ENCODE results near the gene FSD1. TPM values are rescaled to one million over a fixed set of nuclear protein-coding genes. Genes with fewer than 3 reads are reported as not detected.

The FSD1 gene
- total RNA-seq, 1 experiment from 2014 or later: not detected

DNA sequence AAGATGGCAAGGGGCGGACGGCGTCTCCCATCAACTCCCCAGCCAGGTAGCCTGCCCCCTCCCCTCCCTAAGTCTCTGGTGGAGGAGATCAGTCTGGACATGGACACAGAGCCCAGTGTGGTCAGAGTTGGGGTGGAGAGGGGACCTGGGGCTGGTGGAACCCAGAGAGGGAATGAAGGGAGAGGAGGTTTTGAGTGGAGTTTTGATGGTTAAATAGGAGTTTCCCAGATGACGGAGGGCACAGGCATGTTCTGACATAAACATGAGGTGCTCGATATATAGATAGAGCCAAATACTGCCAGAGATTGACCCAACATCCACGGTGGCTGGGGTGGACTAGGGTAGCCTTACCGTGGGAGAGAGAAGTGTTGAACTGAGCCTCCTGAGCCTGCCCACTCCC, 14.1 kb downstream of the FSD1 start:
- no TSS peak for BruUV-seq (replicated peaks)

DNA sequence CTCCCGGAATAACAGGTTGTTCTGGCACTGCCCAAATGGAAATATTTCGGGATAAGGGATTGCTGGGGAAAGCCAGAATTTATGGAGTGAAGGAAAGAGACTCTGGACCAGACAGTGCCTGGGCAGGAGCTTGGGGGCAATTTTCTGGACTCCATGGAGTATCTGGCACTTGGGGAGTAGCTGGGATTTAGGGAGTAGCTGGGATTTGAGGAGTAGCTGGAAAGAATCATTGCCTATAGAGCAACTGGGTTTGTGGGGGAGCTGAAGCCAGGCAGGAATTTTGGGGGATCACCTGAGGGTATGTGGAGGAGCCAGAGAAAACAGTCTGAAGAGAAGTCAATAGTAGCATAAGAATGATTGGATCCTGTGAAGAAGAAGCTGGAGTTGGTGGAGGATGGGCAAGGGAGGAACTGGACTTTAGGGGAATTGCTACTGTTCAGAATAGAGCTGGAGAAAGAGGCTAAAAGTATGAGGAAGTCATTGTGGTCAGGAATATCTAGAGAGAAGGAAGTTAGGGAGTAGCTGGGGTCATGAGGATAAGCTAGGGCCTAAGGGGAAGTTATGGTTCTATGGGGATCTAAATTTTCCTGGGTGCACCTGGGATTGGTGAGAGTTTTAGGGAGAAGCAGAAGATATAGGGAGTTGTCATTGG, 14.8 kb downstream of the FSD1 start:
- DNase-seq: no peak
- Histone ChIP-seq H3K9me3 (ENCODE audit: insufficient read depth, low read depth) (no peaks in the 10 kb centered on the region), H4K20me1 (ENCODE audit: insufficient read depth) (no peaks in the 10 kb centered on the region), H3K27me3 (ENCODE audit: insufficient read depth, low read depth) (no peaks in the 10 kb centered on the region), H3K9me2 (ENCODE audit: insufficient read depth) (no peaks in the 10 kb centered on the region), H2AFZ (no peak overlapping the region), H3F3A (ENCODE audit: insufficient read depth, low read depth) (no peaks in the 10 kb centered on the region), H3K36me3 (ENCODE audit: low read depth) (no peaks in the 10 kb centered on the region), H3K27ac (no peak overlapping the region), H3K4me3 (no peak overlapping the region), H3K4me1 (replicated peaks; ENCODE audit: insufficient read depth) (no peaks in the 10 kb centered on the region), H3K4me2 (no peak overlapping the region), H3K79me2 (ENCODE audit: low read depth) (no peaks in the 10 kb centered on the region)
- CTCF ChIA-PET: no interaction called here
- TF ChIP-seq, protein P1, sequence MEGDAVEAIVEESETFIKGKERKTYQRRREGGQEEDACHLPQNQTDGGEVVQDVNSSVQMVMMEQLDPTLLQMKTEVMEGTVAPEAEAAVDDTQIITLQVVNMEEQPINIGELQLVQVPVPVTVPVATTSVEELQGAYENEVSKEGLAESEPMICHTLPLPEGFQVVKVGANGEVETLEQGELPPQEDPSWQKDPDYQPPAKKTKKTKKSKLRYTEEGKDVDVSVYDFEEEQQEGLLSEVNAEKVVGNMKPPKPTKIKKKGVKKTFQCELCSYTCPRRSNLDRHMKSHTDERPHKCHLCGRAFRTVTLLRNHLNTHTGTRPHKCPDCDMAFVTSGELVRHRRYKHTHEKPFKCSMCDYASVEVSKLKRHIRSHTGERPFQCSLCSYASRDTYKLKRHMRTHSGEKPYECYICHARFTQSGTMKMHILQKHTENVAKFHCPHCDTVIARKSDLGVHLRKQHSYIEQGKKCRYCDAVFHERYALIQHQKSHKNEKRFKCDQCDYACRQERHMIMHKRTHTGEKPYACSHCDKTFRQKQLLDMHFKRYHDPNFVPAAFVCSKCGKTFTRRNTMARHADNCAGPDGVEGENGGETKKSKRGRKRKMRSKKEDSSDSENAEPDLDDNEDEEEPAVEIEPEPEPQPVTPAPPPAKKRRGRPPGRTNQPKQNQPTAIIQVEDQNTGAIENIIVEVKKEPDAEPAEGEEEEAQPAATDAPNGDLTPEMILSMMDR (conservative IDR thresholded peaks at IDR 0.05): no peak
- no peak for TF ChIP-seq EZH2 (IDR thresholded peaks at IDR 0.05; ENCODE audit: low read depth)
- no TSS peak for BruUV-seq (replicated peaks)
- intact Hi-C loops (cut with micrococcal nuclease; ENCODE audit: unreplicated experiment): no loop called here
- POLR2A ChIA-PET (ENCODE audit: unreplicated experiment): no interaction called here

More for the DNA sequence above, 14.1 kb downstream of the FSD1 start:
- Histone ChIP-seq H3K27ac (no peak overlapping the region), H3K9me2 (ENCODE audit: insufficient read depth) (no peaks in the 10 kb centered on the region), H4K20me1 (ENCODE audit: insufficient read depth) (no peaks in the 10 kb centered on the region), H3K36me3 (ENCODE audit: low read depth) (no peaks in the 10 kb centered on the region), H3F3A (ENCODE audit: insufficient read depth, low read depth) (no peaks in the 10 kb centered on the region), H3K4me3 (no peak overlapping the region), H3K79me2 (ENCODE audit: low read depth) (no peaks in the 10 kb centered on the region), H3K27me3 (ENCODE audit: insufficient read depth, low read depth) (no peaks in the 10 kb centered on the region), H3K4me1 (replicated peaks; ENCODE audit: insufficient read depth) (no peaks in the 10 kb centered on the region), H3K4me2 (no peak overlapping the region), H2AFZ (no peak overlapping the region), H3K9me3 (ENCODE audit: insufficient read depth, low read depth) (no peaks in the 10 kb centered on the region)
- no peak for DNase-seq
- ChIA-PET POLR2A (ENCODE audit: unreplicated experiment) (no interaction called here), CTCF (no interaction called here)
- TF ChIP-seq EZH2 (IDR thresholded peaks at IDR 0.05; ENCODE audit: low read depth): no peak
- TF ChIP-seq, protein P1 (conservative IDR thresholded peaks at IDR 0.05): no peak
- intact Hi-C loops (cut with micrococcal nuclease; ENCODE audit: unreplicated experiment): no loop called here

DNA sequence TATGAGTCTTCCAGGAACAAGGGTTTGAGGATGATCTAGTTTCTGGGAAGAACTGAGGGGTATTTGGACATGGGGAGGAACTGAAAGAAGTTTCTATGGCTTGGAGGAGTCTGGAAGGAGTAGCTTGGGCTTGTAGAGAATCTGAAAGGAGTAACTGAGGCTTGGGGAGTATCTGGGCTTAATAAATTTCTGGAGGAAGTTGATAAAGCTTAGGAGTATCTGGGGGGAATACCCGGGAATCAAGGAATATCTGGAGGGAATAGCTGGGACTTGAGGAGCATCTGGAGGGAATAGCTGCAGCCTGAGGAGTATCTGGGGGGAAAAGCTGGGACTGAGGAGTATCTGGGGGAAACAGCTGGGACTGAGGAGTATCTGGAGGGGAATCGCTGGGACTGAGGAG, 16.0 kb downstream of the FSD1 start:
- Histone ChIP-seq H3F3A (ENCODE audit: insufficient read depth, low read depth) (no peaks in the 10 kb centered on the region), H3K36me3 (ENCODE audit: low read depth) (no peaks in the 10 kb centered on the region), H3K27me3 (ENCODE audit: insufficient read depth, low read depth) (no peaks in the 10 kb centered on the region), H2AFZ (no peak overlapping the region), H3K4me3 (no peak overlapping the region), H3K9me2 (ENCODE audit: insufficient read depth) (no peaks in the 10 kb centered on the region), H3K4me1 (replicated peaks; ENCODE audit: insufficient read depth) (no peaks in the 10 kb centered on the region), H3K79me2 (ENCODE audit: low read depth) (no peaks in the 10 kb centered on the region), H4K20me1 (ENCODE audit: insufficient read depth) (no peaks in the 10 kb centered on the region), H3K9me3 (ENCODE audit: insufficient read depth, low read depth) (no peaks in the 10 kb centered on the region), H3K4me2 (no peak overlapping the region), H3K27ac (no peak overlapping the region)
- ChIA-PET CTCF (no interaction called here), POLR2A (ENCODE audit: unreplicated experiment) (interaction anchor here (0.7 kb wide), 1 partner anchor 46 kb away, joined by 4 read pairs; no protein-coding TSS in a partner anchor)
- DNase-seq: no peak
- no TSS peak for BruUV-seq (replicated peaks)
- intact Hi-C loops (cut with micrococcal nuclease; ENCODE audit: unreplicated experiment): no loop called here
- TF ChIP-seq, protein P1 (conservative IDR thresholded peaks at IDR 0.05): no peak
- no peak for TF ChIP-seq EZH2 (IDR thresholded peaks at IDR 0.05; ENCODE audit: low read depth)

Data from PC-9 (cell line).